Astrocyte (in vitro differentiated cells and primary cell): ENCODE measurements around the gene GCHFR.

Experiments
- EZH2 ChIP-seq: IDR thresholded peaks from 2 replicates; pipeline ENCODE4 v1.6.1; 2012; ENCODE audit warnings: mild to moderate bottlenecking, low read length, inconsistent platforms; ENCODE audit not compliant: insufficient read depth
- TF ChIP-seq, protein P1 (sequence below): IDR thresholded peaks from 2 replicates; pipeline ENCODE4 v1.5.1; 2011; ENCODE audit warnings: low read depth, mild to moderate bottlenecking, inconsistent platforms, low read length, moderate library complexity; ENCODE audit not compliant: insufficient read depth

DNA sequence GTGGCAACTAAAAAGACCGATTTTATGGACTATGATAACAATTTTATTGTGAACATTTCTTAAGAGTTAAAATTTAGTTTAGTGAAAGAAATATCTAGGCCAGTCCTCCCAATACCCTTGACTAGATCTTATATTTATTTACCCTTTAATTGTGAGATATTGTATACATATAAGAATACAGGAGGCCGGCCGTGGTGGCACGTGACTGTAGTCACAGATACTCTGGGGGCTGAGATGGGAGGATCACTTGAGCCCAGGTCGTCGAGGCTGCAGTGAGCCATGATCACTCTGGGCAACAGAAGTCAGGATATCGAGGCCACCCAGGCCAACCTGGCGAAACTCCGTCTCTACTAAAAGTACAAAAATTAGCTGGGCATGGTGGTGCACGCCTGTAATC is 8.1 kb upstream of the GCHFR start:
- TF ChIP-seq, protein P1, sequence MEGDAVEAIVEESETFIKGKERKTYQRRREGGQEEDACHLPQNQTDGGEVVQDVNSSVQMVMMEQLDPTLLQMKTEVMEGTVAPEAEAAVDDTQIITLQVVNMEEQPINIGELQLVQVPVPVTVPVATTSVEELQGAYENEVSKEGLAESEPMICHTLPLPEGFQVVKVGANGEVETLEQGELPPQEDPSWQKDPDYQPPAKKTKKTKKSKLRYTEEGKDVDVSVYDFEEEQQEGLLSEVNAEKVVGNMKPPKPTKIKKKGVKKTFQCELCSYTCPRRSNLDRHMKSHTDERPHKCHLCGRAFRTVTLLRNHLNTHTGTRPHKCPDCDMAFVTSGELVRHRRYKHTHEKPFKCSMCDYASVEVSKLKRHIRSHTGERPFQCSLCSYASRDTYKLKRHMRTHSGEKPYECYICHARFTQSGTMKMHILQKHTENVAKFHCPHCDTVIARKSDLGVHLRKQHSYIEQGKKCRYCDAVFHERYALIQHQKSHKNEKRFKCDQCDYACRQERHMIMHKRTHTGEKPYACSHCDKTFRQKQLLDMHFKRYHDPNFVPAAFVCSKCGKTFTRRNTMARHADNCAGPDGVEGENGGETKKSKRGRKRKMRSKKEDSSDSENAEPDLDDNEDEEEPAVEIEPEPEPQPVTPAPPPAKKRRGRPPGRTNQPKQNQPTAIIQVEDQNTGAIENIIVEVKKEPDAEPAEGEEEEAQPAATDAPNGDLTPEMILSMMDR: no peak
- no peak for TF ChIP-seq EZH2
